T-helper 2 cell treated with Interferon-gamma antibody and Interleukin-4, amounts not matched to agents 5 μg/mL and 100 μg/mL, for 36 hours (primary cell): ENCODE results near the gene ZDHHC7.

Experiments used
- DNase-seq: peaks from one replicate; pipeline ENCODE4 v3.0.0; 2021; ENCODE audit warnings: low spot score
- H3K27ac Mint-ChIP-seq: one replicate; pipeline ENCODE4 v1.8.0; 2021; ENCODE audit warnings: mild to moderate bottlenecking, mixed read lengths
- H3K27me3 Mint-ChIP-seq: one replicate; pipeline ENCODE4 v1.8.0; 2021; ENCODE audit warnings: low read depth, mixed read lengths
- H3K36me3 Mint-ChIP-seq: one replicate; pipeline ENCODE4 v1.8.0; 2021; ENCODE audit warnings: low read depth, mixed read lengths
- H3K4me1 Mint-ChIP-seq: one replicate; pipeline ENCODE4 v1.8.0; 2021; ENCODE audit warnings: low read depth, mixed read lengths
- H3K4me3 Mint-ChIP-seq: one replicate; pipeline ENCODE4 v1.8.0; 2022; ENCODE audit warnings: mild to moderate bottlenecking, moderate library complexity, mixed read lengths
- H3K9me3 Mint-ChIP-seq: one replicate; pipeline ENCODE4 v1.8.0; 2021; ENCODE audit warnings: mixed read lengths

ZDHHC7 gene

GRCh38 chr16:85048921-85049562 lies 37.7 kb upstream of the ZDHHC7 start:
- Mint-ChIP-seq H3K4me1 (peaks cover 5% of the 10 kb centered on the region), H3K27me3 (peaks cover 2% of the 10 kb centered on the region), H3K27ac (no peak overlapping the region), H3K36me3 (no peaks in the 10 kb centered on the region), H3K4me3 (no peak overlapping the region), H3K9me3 (no peaks in the 10 kb centered on the region)
- DNase-seq = no peak

- Mint-ChIP-seq H3K27me3 (peaks cover 2% of the 10 kb centered on the region), H3K9me3 (no peaks in the 10 kb centered on the region), H3K36me3 (no peaks in the 10 kb centered on the region), H3K27ac (no peak overlapping the region), H3K4me3 (no peak overlapping the region), H3K4me1 (peaks cover 5% of the 10 kb centered on the region)
- DNase-seq = no peak
These were observed 36.6 kb upstream of the ZDHHC7 start for GRCh38 chr16:85047867-85048455.

GRCh38 chr16:85046931-85047866 lies 35.9 kb upstream of the ZDHHC7 start:
- H3K27me3 Mint-ChIP-seq = peaks cover 2% of the 10 kb centered on the region
- H3K4me1 Mint-ChIP-seq = peaks cover 5% of the 10 kb centered on the region
- no peaks in the 10 kb centered on the region for H3K36me3 Mint-ChIP-seq
- H3K27ac Mint-ChIP-seq = no peak overlapping the region
- peak overlapping the region; percentile 39 for H3K4me3 Mint-ChIP-seq
- no peak for DNase-seq
- H3K9me3 Mint-ChIP-seq = no peaks in the 10 kb centered on the region

DNA sequence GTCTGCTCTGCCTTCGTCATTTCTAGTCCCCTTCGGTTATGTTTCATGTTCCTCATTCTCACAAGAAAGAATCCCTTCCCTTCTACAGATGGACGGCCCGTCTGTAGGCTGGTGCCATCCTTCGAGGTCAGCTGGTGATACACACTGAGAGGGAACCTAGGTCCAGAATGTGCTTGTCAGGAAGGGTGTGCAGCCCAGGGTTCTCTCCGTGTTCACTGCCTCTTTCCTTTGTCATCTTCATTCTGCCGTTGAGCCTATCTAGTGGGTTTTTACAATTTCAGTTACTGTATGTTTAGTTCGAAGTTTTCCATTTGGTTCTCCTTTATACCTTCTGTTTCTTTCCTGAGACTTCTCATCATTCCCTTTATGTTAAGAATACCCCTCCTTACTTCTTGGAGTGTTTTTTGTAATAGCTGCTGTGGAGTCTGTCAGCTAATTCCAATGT lies 35.2 kb upstream of the ZDHHC7 start:
- H3K27ac Mint-ChIP-seq = no peak overlapping the region

DNA sequence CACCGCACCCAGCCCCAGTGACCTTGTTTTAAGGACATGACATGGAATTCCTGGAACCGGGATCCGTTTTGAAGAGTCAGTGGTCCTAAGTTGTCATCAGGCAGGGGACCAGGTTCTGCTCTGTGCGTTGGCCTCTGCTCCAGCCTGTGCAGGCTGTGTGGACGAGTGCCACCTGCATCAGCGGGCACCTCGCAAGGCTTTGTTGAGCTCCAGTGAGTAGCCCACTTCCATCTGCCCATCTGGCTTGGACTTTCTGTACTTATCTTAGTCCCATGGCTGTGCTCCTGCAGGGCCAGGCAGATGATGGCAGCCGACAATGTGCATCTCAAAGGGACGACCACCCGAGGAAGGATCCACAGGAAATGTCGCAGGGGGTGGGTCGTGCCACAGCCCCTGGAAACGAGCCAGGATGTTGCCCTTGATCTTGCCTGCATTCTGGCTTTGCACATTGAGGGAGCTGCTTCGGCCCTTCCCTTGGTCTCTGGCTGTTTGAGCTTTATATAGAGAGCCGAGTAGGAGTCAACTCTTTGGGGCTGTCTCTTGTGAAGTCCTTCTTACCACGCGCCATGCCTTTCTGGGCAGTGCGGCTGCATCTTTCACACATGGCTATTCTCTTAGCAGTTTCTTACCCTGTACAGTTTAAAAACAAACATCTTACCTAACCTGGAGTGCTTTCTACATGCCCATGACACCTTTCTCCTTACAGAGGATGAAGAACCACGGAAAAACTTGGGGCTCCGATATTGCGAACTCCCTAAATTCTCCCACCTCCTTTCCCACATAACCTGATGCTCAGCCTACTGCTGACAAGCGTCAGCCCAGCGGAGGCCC lies 34.5 kb upstream of the ZDHHC7 start:
- no peaks in the 10 kb centered on the region for H3K9me3 Mint-ChIP-seq
- H3K27me3 Mint-ChIP-seq = peaks cover 2% of the 10 kb centered on the region
- no peak overlapping the region for H3K4me3 Mint-ChIP-seq
- peaks cover 5% of the 10 kb centered on the region for H3K4me1 Mint-ChIP-seq
- H3K27ac Mint-ChIP-seq = no peak overlapping the region
- no peak for DNase-seq
- H3K36me3 Mint-ChIP-seq = no peaks in the 10 kb centered on the region

More for the DNA sequence above, 35.2 kb upstream of the ZDHHC7 start:
- DNase-seq = no peak
- Mint-ChIP-seq H3K9me3 (no peaks in the 10 kb centered on the region), H3K4me1 (peaks cover 5% of the 10 kb centered on the region), H3K4me3 (no peak overlapping the region), H3K27me3 (peaks cover 2% of the 10 kb centered on the region), H3K36me3 (no peaks in the 10 kb centered on the region)

DNA sequence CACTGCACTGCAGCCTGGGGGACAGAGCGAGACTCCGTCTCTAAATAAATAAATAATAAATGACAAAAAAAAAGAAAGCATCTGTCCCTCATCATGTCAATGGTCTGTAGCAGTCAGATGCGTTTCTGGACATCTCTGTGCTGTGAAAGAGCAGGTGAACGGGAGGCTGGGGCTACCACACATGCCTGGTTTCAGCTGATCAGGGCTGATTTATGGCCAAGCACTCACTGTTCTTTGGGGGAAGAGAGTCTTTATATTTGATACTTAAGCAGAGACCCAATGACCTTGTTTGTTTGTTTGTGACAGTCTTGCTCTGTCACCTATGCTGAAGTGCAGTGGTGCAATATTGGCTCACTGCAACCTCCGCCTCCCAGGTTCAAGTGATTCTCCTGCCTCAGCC lies 33.7 kb upstream of the ZDHHC7 start:
- Mint-ChIP-seq H3K4me1 (peaks cover 5% of the 10 kb centered on the region), H3K9me3 (no peaks in the 10 kb centered on the region), H3K27me3 (peaks cover 2% of the 10 kb centered on the region), H3K4me3 (no peak overlapping the region), H3K36me3 (no peaks in the 10 kb centered on the region), H3K27ac (no peak overlapping the region)
- no peak for DNase-seq

GRCh38 chr16:85042606-85043005 lies 31.3 kb upstream of the ZDHHC7 start:
- Mint-ChIP-seq H3K4me1 (peaks cover 3% of the 10 kb centered on the region), H3K27ac (no peak overlapping the region), H3K9me3 (no peaks in the 10 kb centered on the region), H3K4me3 (no peak overlapping the region), H3K27me3 (no peaks in the 10 kb centered on the region), H3K36me3 (no peaks in the 10 kb centered on the region)
- no peak for DNase-seq

GRCh38 chr16:85042167-85042526 lies 30.8 kb upstream of the ZDHHC7 start:
- Mint-ChIP-seq H3K9me3 (no peaks in the 10 kb centered on the region), H3K36me3 (no peaks in the 10 kb centered on the region), H3K4me3 (no peak overlapping the region), H3K27me3 (no peaks in the 10 kb centered on the region), H3K4me1 (peaks cover 2% of the 10 kb centered on the region), H3K27ac (no peak overlapping the region)
- no peak for DNase-seq

- no peaks in the 10 kb centered on the region for H3K36me3 Mint-ChIP-seq
- no peaks in the 10 kb centered on the region for H3K9me3 Mint-ChIP-seq
- H3K27me3 Mint-ChIP-seq = no peaks in the 10 kb centered on the region
- no peak for DNase-seq
- H3K27ac Mint-ChIP-seq = no peak overlapping the region
- no peak overlapping the region for H3K4me3 Mint-ChIP-seq
- H3K4me1 Mint-ChIP-seq = no peaks in the 10 kb centered on the region
These were observed 30.2 kb upstream of the ZDHHC7 start for GRCh38 chr16:85041219-85042166.

- Mint-ChIP-seq H3K36me3 (no peaks in the 10 kb centered on the region), H3K27ac (no peak overlapping the region), H3K9me3 (no peaks in the 10 kb centered on the region), H3K4me1 (no peaks in the 10 kb centered on the region), H3K4me3 (no peak overlapping the region), H3K27me3 (no peaks in the 10 kb centered on the region)
- DNase-seq = no peak
These were observed 29.4 kb upstream of the ZDHHC7 start for GRCh38 chr16:85040685-85041084.

DNA sequence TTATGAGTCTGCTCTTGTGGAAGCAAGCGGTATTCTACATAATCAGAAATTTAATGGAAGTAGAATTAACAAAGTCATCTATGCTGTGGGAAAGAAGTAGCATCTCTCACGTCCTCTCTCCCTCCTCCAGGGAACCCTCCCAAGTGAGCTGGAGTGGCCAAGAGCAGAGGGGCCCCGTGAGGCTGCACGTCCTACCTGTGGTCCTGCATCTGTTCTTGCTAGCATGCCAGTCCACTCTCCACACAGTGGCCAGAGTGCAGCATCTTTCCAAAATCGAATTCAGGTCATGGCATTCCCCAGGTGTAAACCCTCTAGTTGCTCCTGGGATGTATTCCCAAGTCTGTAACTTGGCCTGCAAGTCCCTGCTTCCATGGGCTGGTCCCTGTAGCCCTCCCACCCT lies 26.4 kb upstream of the ZDHHC7 start:
- Mint-ChIP-seq H3K4me3 (no peak overlapping the region), H3K27me3 (no peaks in the 10 kb centered on the region), H3K27ac (no peak overlapping the region), H3K36me3 (no peaks in the 10 kb centered on the region), H3K9me3 (no peaks in the 10 kb centered on the region), H3K4me1 (no peaks in the 10 kb centered on the region)
- no peak for DNase-seq

DNA sequence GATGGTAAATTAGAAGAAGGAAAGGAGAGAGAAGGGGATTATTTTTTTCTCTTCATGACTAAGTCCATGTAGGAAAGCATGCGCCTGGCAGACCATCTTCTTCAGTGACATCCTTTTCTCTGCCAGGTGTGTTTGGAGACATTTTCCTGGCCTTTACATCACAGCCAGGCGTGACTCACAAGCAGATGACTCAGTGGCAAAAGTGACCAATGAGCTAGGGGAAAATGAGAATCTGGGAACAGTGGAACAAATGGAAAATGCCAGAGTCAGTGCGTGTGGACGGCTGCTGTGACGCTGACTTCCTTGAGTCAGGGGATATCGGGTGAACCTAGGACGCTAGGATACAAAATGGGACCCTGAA lies 25.7 kb upstream of the ZDHHC7 start:
- H3K27me3 Mint-ChIP-seq = no peaks in the 10 kb centered on the region
- peaks cover 2% of the 10 kb centered on the region for H3K36me3 Mint-ChIP-seq
- H3K27ac Mint-ChIP-seq = no peak overlapping the region
- no peak overlapping the region for H3K4me3 Mint-ChIP-seq
- no peaks in the 10 kb centered on the region for H3K9me3 Mint-ChIP-seq
- no peaks in the 10 kb centered on the region for H3K4me1 Mint-ChIP-seq
- no peak for DNase-seq
